KMS-11 (cell line): ENCODE data around the gene MICAL3.

Experiments
- H2AFZ ChIP-seq: fragments of 200-600 bp; sonication (generic); 2 replicates; pipeline ENCODE4 v1.6.1; 2016; ENCODE audit warnings: antibody characterized with exemption, mixed run types, low read depth
- H3K27ac ChIP-seq: fragments of 200-600 bp; sonication (generic); 2 replicates; pipeline ENCODE4 v1.6.1; 2016; ENCODE audit warnings: mild to moderate bottlenecking, mixed run types
- H3K27me3 ChIP-seq: fragments of 200-600 bp; sonication (generic); 2 replicates; pipeline ENCODE4 v1.6.1; 2017; ENCODE audit warnings: mild to moderate bottlenecking, low read depth, mixed run types, moderate library complexity; ENCODE audit not compliant: insufficient read depth
- H3K36me3 ChIP-seq: fragments of 200-600 bp; sonication (generic); 2 replicates; pipeline ENCODE4 v1.6.1; 2017; ENCODE audit warnings: mild to moderate bottlenecking, mixed run types; ENCODE audit not compliant: insufficient read depth
- H3K4me1 ChIP-seq: fragments of 200-600 bp; sonication (generic); 2 replicates; pipeline ENCODE4 v1.6.1; 2016; ENCODE audit warnings: mild to moderate bottlenecking, low read depth, mixed run types; ENCODE audit not compliant: poor library complexity, severe bottlenecking
- H3K4me2 ChIP-seq: fragments of 200-600 bp; sonication (generic); 2 replicates; pipeline ENCODE4 v1.7.0; 2016; ENCODE audit warnings: mild to moderate bottlenecking, mixed run types
- H3K4me3 ChIP-seq: fragments of 200-600 bp; sonication (generic); IDR thresholded peaks from 2 replicates; pipeline ENCODE4 v1.6.1; 2017; ENCODE audit warnings: low read depth, low read length, mixed read lengths; ENCODE audit not compliant: insufficient read depth
- H3K79me2 ChIP-seq: fragments of 200-600 bp; sonication (generic); 2 replicates; pipeline ENCODE4 v1.6.1; 2016; ENCODE audit warnings: low read depth, mixed run types; ENCODE audit not compliant: insufficient read depth
- H3K9ac ChIP-seq: fragments of 200-600 bp; sonication (generic); 2 replicates; pipeline ENCODE4 v1.6.1; 2016; ENCODE audit warnings: mild to moderate bottlenecking, mixed run types
- H4K20me1 ChIP-seq: fragments of 200-600 bp; sonication (generic); 2 replicates; pipeline ENCODE4 v1.6.1; 2016; ENCODE audit warnings: mild to moderate bottlenecking, mixed run types; ENCODE audit not compliant: insufficient read depth
- TF ChIP-seq, protein P1 (sequence below): fragments of 200-600 bp; sonication (generic); conservative IDR thresholded peaks from 2 replicates; pipeline ENCODE4 v1.6.1; 2017; ENCODE audit warnings: low read depth, mild to moderate bottlenecking, antibody characterized with exemption, low read length, moderate library complexity, mixed read lengths

Gene MICAL3

GRCh38 chr22:17978027-17978426 lies 46.3 kb downstream of the MICAL3 start:
- Histone ChIP-seq H2AFZ (no peak overlapping the region), H3K4me1 (peaks cover 18% of the 10 kb centered on the region), H3K9ac (no peak overlapping the region), H3K4me2 (no peak overlapping the region), H3K79me2 (peaks cover 61% of the 10 kb centered on the region; the same call in 1 of the 2 replicates), H4K20me1 (0 out of 2 replicates have a peak, but pooled peaks cover 5% of the 10 kb centered on the region), H3K4me3 (no peak overlapping the region), H3K27ac (no peak overlapping the region), H3K27me3 (no peaks in the 10 kb centered on the region), H3K36me3 (no peaks in the 10 kb centered on the region)
- TF ChIP-seq, protein P1, sequence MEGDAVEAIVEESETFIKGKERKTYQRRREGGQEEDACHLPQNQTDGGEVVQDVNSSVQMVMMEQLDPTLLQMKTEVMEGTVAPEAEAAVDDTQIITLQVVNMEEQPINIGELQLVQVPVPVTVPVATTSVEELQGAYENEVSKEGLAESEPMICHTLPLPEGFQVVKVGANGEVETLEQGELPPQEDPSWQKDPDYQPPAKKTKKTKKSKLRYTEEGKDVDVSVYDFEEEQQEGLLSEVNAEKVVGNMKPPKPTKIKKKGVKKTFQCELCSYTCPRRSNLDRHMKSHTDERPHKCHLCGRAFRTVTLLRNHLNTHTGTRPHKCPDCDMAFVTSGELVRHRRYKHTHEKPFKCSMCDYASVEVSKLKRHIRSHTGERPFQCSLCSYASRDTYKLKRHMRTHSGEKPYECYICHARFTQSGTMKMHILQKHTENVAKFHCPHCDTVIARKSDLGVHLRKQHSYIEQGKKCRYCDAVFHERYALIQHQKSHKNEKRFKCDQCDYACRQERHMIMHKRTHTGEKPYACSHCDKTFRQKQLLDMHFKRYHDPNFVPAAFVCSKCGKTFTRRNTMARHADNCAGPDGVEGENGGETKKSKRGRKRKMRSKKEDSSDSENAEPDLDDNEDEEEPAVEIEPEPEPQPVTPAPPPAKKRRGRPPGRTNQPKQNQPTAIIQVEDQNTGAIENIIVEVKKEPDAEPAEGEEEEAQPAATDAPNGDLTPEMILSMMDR, result no peak

GRCh38 chr22:17977371-17977770 lies 47.0 kb downstream of the MICAL3 start:
- H4K20me1 ChIP-seq, result 0 out of 2 replicates have a peak, but pooled peaks cover 5% of the 10 kb centered on the region
- H3K27me3 ChIP-seq, result no peaks in the 10 kb centered on the region
- H3K27ac ChIP-seq, result no peak overlapping the region
- no peak overlapping the region for H3K9ac ChIP-seq
- TF ChIP-seq, protein P1, result no peak
- no peaks in the 10 kb centered on the region for H3K36me3 ChIP-seq
- no peak overlapping the region for H2AFZ ChIP-seq
- H3K4me1 ChIP-seq, result peaks cover 18% of the 10 kb centered on the region
- H3K4me3 ChIP-seq, result no peak overlapping the region
- no peak overlapping the region for H3K4me2 ChIP-seq
- peaks cover 63% of the 10 kb centered on the region; the same call in 1 of the 2 replicates for H3K79me2 ChIP-seq

- Histone ChIP-seq H3K79me2 (peaks cover 61% of the 10 kb centered on the region; the same call in 1 of the 2 replicates), H3K9ac (no peak overlapping the region), H2AFZ (no peak overlapping the region), H3K4me2 (no peak overlapping the region), H3K36me3 (no peaks in the 10 kb centered on the region), H3K4me3 (no peak overlapping the region), H4K20me1 (0 out of 2 replicates have a peak, but pooled peaks cover 5% of the 10 kb centered on the region), H3K4me1 (peaks cover 11% of the 10 kb centered on the region), H3K27me3 (no peaks in the 10 kb centered on the region), H3K27ac (no peak overlapping the region)
- TF ChIP-seq, protein P1, result no peak
Measured at GRCh38 chr22:17976121-17976520, 48.2 kb downstream of the MICAL3 start.

DNA sequence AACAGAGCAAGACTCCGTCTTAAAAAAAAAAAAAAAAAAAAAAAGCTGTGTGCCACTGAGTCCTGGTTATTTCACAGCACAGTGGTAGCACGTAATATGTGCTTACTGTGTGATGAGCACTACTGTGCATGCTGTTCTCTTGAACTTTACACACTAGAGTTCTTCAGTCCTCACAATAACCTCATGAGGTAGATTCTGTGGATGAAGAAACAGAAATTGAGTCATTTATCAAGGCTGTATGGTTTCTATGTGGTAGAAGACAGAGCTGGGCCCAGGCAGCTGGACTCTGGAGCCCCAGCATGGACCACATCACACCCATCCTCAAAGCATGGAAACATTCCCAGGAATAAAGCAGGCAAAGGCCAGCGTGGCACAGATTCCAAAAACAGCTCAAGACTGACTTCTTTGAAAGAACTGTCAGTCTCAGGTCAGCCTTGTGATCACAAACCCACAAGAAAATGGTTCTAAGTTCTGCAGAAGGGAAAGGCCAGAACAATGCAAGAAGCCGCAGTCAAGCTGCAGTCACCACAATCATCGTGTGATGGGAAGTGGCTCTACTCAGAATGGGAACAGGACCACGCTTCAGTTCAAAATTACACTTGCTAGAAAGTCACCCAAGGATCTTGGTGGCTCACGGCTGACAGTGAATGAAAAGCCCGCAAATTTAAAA lies 49.5 kb downstream of the MICAL3 start:
- Histone ChIP-seq H3K9ac (no peak overlapping the region), H3K4me1 (no peaks in the 10 kb centered on the region), H3K4me2 (no peak overlapping the region), H3K27me3 (no peaks in the 10 kb centered on the region), H4K20me1 (0 out of 2 replicates have a peak, but pooled peaks cover 5% of the 10 kb centered on the region), H2AFZ (no peak overlapping the region), H3K4me3 (no peak overlapping the region), H3K27ac (no peak overlapping the region), H3K36me3 (no peaks in the 10 kb centered on the region), H3K79me2 (peaks cover 55% of the 10 kb centered on the region; the same call in 1 of the 2 replicates)
- TF ChIP-seq, protein P1, result no peak
